HT-29 (cell line): ENCODE results near the gene NBDY. TPM values are rescaled to one million over a fixed set of nuclear protein-coding genes. Genes with fewer than 3 reads are reported as not detected.

Experiments
- DNase-seq: peaks from one replicate; pipeline ENCODE4 v3.0.0-alpha.2; 2015; ENCODE audit warnings: low spot score
- total RNA-seq: library from RNA; depleted of rRNA; stranded (reverse); fragments of >200 nt; shearing (Covaris generic); gene quantifications from 2 replicates; pipeline ENCODE4 v1.2.3, GENCODE V29; 2014

NBDY gene
- total RNA-seq, 1 experiment from 2014 or later: 5.0 TPM

DNA sequence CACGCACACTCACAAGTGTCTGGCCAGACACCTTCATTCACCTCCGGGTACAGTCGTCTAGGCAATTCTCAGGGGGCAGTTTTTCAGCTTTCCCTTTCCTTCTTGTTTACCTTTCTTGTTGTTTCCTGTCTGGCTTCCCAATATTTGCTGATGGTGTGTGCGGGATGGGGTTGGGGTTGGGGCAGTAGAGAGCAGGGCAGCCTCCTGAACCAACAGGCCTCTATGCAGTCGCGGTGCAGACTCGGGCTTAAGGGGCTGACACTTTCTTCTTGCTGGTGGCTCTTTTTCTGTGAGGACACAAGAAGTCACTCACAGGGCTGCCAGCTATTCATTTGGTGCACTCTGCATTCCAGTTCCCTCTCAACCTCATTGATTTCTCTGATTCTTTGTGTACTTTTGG, 56.4 kb downstream of the NBDY start:
- DNase-seq: no peak

DNA sequence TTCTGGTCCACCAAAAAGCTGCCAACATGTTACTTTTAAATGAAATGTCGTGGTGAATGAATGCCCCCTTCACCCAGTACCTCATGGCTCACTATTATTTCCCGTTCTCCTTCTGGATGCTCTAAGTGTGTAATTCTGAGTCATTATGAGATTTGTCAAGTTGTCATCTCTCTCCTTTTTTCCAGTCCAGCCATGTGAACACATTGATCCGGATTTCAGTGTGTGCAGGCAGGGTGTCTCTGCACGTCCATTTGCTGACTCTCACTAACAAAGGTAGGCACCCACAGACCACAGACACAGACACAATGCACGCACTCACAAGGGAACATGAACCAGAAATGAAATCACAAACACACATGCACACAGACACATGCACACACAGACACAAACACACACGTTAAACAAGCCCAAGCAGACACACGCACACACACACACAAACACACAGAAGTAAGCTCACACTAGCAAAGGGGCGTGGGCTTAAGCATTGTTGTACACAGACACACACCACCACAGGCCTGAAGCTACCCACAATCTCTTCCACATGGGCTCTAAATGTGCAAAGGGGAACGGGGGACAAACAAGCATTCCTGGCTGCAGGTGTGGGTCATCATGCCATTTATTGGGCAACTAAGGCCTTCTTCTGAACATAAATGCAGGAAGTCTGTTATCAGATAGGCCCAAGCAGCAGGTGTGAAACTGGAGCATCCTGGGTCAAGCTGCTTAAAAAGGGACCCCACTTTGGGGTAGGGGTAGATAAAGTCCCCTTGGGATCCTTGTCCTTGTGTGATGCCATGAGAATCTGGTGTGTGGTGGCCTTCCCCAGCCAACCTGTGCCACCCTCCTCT, 58.1 kb downstream of the NBDY start:
- no peak for DNase-seq

DNA sequence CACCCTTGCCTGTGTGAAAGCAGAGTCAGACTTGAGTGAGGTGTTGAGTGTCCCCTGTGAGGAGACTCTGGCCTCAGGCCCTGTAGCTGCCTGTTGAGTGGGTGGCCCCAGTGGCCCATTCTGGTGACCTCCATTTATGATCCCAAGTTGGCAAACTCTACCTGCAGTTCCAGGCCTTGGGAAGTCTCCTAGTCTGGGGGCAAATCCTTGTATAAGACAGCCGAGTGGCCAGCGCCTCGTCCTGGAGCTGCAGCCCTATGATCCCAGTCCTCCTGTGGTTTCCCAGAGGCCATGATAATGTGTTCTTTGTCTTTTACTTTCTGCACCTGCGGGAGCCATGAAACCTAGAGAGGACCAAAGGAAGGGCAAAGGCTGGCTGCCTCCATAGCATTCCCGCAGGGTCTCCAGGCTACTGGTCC, 58.7 kb downstream of the NBDY start:
- no peak for DNase-seq

DNA sequence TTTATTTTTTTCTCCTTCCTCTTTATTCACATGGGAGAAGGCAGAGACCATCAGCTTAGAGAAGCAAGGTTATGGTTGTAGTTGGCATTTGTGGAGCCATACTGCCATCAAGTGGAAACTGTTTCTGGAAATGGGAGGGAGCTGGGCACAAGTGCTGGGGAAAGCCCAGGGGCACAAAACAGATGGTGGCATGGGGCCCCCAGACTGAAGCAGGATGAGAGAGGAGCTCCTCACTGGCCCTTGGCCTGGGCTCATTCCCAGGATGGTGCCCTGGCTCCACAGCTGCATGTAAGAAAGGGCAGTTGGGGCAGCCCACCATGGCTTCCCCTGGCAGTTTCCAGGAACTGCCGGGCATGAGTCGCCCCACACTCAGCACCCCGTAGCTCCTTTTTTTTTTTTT, 59.2 kb downstream of the NBDY start:
- peak; percentile 19 for DNase-seq

DNA sequence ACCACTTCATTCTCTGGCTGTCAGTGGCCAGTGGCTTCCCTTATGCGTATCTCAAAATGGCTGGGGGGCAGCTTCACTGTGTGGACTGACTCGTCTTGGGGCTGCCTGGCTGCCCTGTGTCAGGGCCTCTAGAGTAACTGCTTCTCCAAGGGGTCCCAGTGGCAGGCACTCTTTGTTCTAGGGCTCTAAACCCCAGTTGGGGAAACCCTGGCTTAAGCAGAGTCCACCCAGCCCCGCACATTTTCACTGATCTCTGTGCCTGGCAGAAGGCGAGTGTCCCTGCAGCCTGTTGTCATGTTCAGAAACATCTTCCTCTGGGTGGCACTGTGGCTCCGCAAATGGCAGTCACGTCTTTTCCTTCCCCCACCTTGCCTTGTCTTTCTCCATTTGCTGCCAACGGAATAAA, 59.7 kb downstream of the NBDY start:
- peak; percentile 66 for DNase-seq

DNA sequence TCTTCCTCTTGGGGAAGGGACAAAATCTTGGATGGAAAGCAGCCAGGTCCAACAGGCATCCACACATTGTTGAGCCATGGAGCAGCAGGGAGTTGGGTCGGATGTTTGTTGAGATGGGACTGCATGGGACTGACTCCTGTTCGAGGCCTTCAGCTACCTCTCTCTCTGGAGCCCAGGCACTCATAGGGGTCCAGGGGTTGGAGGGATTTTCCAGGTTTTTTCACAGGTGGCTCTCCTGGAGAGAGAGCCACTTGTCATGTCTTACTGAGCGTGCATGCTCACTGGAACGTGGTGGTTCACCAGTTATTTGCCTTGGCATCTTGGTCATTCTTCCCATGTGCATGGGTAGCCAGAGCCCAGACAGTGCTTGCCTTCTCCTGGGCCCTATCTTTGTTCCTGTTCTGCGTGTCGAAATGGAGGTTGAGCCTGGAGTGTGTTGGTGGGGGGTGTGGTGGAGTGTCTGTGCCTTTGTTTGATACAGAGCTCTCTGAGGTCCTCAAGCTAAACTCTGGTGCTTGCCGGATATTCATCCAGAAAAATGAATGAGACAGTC, 60.6 kb downstream of the NBDY start:
- no peak for DNase-seq

DNA sequence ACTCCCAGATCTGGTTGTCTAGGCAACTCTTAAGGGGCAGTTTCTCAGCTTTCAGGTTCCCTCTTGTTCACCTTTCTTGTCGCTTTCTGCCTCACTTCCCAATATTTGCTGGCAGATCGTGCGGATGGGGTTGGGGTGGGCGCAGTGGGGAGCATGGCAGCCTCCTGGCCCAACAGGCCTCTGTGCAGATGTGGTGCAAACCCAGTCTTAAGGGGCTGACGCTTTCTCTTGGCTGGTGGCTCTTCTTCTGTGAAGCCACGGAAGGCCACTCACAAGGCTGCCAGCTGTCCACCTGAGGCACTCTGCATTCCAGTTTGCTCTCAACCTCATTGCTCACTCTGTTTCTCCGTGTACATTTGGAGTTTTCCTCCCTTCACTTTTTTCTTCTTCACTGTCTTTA, 61.7 kb downstream of the NBDY start:
- no peak for DNase-seq

DNA sequence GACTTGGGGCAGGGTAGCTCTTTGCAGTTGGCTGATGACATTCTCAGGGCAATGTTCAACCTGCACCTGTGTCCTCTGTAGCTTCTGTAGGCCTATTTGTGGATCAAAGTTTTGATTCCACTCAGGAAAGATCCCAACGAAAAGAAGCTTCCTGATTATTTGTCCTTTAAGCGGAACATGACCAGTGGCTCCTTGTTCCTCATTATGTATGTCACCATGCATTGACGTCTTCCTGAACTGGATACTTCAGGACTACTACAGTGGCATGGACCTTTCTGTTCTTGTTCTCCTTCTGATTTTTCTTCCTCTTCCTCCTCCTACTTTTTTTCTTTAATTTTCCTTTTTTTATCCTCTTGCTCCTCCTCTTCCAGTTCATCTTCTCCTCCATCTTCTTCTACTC, 62.4 kb downstream of the NBDY start:
- DNase-seq: no peak

DNA sequence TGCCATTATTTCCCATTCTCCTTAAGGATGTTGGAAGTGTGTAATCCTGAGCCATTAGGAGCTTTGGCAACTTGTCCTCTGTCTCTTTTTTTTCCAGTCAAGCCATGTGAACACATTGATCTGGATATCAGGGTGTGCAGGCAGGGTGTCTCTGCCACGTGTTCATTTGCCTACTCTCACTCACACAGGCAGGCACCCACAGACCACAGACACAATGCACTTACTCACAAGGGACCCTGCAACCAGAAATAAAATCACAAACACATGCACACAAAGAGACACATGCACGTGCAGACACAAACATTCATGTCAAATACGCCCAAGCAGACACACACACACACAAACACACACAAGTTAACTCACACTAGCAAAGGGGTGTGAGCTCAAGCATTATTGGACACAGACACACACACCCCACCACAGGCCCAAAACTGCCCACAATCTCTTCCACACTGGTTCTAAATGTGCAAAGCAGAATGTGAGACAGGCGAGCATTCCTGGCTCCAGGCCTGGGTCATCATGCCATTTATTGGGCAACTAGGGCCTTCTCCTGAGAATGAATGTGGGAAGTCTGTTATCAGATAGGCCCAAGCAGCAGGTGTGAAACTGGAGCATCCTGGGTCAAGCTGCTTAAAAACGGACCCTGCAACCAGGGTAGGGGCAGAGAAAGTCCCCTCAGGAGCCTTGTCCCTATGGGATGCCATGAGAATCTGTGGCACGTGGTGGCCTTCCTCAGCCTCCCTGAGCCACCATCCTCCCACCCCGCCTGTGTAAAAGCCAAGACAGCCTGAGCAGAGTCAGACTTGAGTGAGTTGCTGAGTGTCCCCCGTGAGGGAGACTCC, 63.4 kb downstream of the NBDY start:
- no peak for DNase-seq

DNA sequence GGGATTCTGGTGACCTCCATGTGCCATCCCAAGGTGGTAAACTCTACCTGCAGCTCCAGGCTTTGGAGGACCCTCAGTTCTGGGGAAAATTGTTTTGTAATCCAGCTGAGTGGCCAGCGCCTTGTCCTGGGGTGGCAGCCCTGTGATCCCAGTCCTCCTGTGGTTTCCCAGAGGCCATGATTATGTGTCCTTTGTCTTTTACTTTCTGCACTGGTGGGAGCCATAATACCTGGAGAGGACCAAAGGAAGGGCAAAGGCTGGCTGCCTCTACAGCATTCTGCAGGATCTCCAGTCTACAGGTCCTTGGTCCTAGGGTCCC, 64.0 kb downstream of the NBDY start:
- DNase-seq: no peak

DNA sequence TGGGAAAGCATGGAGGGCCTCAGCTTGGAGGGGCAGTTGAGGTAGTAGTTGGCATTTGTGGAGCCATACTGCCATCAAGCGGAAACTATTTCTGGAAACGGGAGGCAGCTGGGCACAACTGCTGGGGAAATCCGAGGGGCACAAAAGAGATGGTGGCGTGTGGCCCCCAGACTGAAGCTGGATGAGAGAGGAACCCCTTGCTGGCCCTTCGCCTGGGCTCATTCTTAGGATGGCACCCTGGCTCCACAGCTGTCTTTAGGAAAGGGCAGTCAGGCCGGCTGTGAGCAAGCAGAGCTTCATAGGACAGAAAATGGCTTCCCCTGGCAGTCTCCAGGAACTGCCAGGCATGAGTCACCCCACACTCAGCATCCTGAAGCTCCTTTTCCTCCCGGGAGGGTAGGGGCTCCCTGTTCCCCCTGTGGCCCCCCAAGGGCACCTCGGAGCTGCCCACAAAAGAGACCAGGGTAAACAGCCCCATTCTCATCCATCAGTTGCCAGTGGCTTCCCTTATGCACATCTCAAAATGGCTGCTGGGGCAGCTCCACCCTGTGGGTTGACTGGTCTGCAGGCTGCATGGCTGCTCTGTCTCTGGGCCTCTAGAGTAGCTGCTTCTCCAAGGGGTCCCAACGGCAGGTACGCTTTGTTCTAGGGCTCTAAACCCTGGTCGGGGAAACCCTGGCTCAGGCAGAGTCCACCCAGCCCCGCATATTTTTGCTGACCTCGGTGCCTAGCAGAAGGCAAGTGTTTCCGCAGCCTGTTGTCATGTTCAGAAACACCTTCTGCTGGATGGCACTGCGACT, 64.7 kb downstream of the NBDY start:
- DNase-seq: no peak

DNA sequence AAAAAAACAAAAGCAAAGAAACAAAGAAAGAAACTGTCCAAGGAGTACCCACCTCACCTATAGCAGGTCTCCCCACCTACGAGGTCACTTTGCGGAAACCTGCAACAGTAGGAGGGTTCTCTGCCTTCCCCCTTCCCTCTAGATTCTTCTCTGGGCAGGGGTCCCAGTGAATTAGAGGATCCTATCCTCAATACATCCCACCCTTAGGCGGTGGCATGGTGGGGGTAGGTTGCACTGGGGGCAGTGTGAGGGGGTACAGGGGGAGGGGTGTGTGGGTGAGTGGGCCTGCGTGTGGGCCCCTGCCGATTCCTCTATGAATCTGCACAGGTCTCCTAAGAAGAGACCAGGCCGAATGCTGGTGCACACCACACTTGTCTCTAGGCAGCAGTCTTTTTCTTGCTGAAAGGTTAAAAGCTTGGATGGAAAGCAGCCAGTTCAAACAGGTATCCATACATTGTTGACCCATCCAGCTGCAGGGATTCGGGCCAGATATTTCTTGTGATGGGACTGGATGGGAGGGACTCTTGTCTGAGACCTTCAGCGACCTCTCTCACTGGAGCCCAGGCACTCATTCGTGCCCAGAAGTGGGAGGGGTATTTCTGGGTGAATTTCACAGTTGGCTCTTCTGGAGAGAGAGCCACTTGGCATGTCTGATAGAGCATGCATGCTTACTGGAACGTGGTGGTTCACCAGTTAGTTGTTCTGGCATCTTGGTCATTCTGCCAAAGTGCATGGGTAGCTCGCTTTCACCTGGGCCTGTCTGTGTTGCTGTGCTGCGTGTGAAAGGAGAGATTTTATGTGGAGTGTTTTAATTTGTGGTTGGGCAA, 65.6 kb downstream of the NBDY start:
- DNase-seq: no peak

DNA sequence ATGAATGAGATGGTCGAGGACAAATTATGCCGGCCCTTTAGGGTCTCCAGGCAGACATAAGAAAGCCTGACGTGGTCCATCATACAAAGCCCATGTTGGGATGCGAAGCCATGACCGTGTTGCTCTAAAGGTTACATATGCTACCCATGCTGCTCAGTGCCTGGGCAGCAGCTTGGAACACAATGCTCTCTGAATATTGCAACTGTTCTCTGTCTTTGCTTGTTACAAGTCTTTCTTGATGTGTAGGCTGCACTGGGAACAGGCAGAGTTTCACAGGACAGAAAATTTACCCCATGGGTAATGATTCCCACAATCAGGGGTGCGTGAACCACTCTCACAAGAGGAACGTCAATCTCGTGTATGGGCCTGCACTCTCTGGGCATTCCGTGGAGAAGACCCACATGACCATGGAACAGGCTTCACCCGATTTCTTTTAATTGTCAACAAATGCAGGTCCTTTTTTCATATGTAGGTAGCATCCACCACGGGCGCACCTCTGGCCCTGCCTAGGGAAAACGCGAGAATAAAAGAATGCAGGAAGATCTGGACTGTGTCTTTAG, 66.3 kb downstream of the NBDY start:
- no peak for DNase-seq

DNA sequence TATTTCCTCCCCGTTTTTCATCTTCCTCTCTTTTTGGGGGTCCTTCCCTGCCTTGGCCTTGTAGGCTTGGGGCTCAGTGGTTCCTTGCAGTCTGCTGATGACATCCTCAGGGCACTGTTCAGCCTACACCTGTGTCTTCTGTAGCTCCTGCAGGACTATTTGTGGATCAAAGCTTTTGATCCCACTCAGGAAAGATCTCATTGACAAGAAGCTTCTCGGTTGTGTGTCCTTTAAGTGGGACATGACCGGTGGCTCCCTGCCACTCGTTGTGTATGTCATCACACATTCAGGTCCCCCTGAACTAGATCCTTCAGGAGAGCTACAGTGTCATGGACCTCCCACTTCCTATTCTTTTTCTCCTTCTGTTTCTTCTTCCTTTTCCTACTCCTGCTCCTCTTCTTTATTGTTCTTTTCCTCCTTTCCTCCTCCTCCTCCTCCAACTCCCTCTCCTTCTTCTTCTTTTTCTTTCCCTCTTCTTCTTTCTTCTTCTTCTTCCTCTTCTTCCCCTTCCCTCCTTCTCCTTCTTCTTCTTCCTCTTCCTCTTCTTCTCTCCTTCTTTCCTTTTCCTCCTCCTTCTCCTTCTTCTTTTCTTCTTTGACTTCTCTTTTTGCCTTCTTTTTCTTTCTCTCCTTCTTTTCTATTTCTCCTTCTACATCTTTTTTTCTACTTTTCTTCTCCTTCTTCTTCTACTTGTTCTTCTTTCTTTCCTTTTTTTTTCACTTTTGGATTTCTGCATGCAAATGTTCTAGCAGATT, 67.8 kb downstream of the NBDY start:
- no peak for DNase-seq

DNA sequence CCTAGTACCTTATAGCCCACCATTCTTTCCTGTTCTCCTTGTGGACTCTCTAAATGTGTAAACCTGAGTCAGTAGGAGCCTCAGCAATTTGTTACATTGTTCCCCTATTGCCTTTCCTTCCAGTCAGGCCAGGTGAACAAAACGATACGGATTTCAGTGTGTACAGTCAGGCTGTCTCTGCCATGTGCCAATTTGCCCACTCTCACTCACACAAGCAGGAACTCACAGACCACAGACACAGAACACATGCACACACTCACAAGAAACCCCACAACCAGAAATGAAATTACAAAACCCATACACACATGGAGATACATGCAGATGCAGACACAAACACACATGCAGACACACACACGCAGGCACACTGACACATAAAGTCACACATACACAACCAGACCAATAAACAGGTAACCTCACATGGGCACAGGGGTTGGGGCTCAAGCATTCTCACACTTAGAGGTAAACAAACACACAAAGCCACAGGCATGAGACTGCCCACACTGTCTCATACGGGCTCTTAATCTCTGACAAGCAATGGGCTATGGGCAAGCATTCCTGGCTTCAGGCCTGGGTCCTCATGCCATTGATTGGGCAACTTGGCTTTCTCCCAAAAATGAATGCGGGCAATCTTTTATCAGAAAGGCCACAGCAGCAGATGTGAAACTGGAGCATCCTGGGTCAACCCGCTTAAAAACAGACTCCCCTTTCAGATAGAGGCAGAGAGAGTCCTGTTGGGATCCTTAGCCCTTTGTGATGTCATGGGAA, 68.7 kb downstream of the NBDY start:
- no peak for DNase-seq

DNA sequence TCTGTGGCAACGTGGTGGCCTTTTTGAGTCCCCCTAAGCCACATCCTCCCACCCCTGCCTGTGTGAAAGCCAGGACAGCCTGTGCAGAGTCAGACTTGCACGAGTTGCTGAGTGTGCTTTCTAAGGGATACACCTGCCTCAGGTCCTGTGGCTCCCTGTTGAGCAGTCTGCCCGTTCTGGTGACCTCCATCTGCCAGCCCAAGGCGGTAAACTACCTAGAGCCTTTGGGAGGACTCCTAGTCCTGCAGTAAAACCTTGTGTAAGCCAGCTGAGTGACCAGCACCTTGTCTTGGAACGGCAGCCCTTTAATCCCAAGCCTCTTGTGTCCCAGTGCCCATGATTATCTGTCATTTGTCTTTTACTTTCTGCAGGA, 69.3 kb downstream of the NBDY start:
- DNase-seq: no peak

DNA sequence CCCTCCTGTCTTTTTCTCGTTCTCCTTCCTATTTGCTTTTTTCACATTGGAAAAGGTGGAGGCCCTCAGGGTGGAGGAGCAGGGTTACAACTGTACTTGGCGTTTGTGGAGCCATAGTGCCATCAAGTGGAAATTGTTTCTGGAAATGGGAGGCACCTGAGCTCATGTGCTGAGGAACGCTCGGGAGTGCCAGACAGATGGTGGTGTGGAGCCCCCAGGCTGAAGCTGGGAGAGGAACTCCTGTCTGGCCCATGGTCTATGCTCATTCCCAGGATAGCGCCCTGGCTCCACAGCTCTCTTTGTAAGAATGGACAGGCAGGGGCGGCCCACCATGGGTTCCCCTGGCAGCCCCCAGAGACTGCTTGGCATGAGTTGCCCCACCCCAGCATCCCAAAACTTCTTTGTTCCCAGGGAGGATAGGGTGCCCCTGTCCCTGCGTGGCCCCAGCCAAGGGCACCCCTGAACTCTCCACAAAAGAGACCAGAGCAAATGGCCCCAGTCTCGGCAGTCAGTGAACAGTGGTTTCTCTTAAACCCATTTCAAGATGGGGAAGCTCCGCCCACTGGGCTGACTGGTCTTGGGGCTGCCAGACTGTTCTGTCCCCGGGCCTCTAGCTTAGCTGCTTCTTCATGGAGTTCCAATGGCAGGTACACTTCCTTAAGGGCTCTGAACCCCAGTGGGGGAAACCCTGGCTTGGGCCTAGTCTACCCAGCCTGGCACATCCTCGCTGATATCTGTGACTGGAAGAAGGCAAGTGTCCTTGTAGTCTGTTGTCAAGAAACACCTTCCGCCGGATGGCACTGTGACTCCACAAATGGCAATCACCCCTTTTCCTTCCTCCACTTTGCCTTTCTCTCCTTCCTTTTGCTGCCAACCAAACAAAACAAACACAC, 70.1 kb downstream of the NBDY start:
- peak; percentile 31 for DNase-seq

DNA sequence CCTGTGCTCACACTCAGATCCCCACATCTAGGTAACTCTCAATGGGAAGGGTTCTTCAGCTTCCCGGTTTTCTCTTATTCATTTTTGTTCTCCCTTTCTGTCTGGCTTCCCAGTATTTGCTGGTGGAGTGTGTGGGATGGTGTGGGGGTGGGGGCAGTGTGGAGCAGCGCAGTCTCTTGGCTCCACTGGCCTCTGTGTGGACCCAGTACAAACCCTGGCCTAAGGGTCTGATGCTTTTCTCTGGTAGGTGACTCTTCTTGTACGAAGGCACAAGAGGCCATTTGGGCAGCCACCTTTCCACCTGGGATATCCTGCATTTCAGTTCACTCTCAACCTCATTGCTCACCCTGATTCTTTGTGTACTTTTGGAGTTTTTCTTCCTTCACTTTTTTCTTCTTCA, 71.3 kb downstream of the NBDY start:
- no peak for DNase-seq
